ENCODE measurements around the gene TECPR1. TPM values are rescaled to one million over a fixed set of nuclear protein-coding genes. Genes with fewer than 3 reads are reported as not detected.

TECPR1 gene
- total RNA-seq, 1 donor from 2014 or later, result 39.9 TPM

GRCh38 chr7:98295467-98296192 lies 43.6 kb upstream of the TECPR1 start:
- peak overlapping the region; percentile 39 for H3K27ac Mint-ChIP-seq
- no peak overlapping the region for H3K4me3 Mint-ChIP-seq
- H3K9me3 Mint-ChIP-seq, result no peaks in the 10 kb centered on the region
- DNase-seq (ENCODE audit: extremely low spot score, unreplicated experiment), result no peak
- H3K36me3 Mint-ChIP-seq, result no peaks in the 10 kb centered on the region
- no peaks in the 10 kb centered on the region for H3K4me1 Mint-ChIP-seq (ENCODE audit: unreplicated experiment)
- H3K27me3 Mint-ChIP-seq, result no peaks in the 10 kb centered on the region
- no peak for TF ChIP-seq CTCF (conservative IDR thresholded peaks at IDR 0.05)

- H3K4me3 Mint-ChIP-seq, result no peak overlapping the region
- no peak for DNase-seq (ENCODE audit: extremely low spot score, unreplicated experiment)
- no peaks in the 10 kb centered on the region for H3K27me3 Mint-ChIP-seq
- H3K36me3 Mint-ChIP-seq, result no peaks in the 10 kb centered on the region
- no peaks in the 10 kb centered on the region for H3K4me1 Mint-ChIP-seq (ENCODE audit: unreplicated experiment)
- H3K9me3 Mint-ChIP-seq, result no peaks in the 10 kb centered on the region
- TF ChIP-seq CTCF (conservative IDR thresholded peaks at IDR 0.05), result peak; percentile 85
- peak overlapping the region; percentile 37 for H3K27ac Mint-ChIP-seq
Measured at GRCh38 chr7:98294798-98295382, 42.9 kb upstream of the TECPR1 start.

GRCh38 chr7:98294326-98294725 lies 42.3 kb upstream of the TECPR1 start:
- Mint-ChIP-seq H3K4me1 (ENCODE audit: unreplicated experiment) (no peaks in the 10 kb centered on the region), H3K27ac (peak overlapping the region; percentile 37), H3K4me3 (no peak overlapping the region)

GRCh38 chr7:98293746-98294145 lies 41.7 kb upstream of the TECPR1 start:
- Mint-ChIP-seq H3K4me3 (no peak overlapping the region), H3K27ac (no peak overlapping the region), H3K4me1 (ENCODE audit: unreplicated experiment) (no peaks in the 10 kb centered on the region), H3K9me3 (no peaks in the 10 kb centered on the region), H3K27me3 (no peaks in the 10 kb centered on the region), H3K36me3 (no peaks in the 10 kb centered on the region)
- TF ChIP-seq CTCF (conservative IDR thresholded peaks at IDR 0.05), result no peak
- DNase-seq (ENCODE audit: extremely low spot score, unreplicated experiment), result no peak

More at GRCh38 chr7:98294326-98294725, 42.3 kb upstream of the TECPR1 start:
- Mint-ChIP-seq H3K36me3 (no peaks in the 10 kb centered on the region), H3K9me3 (no peaks in the 10 kb centered on the region), H3K27me3 (no peaks in the 10 kb centered on the region)
- no peak for TF ChIP-seq CTCF (conservative IDR thresholded peaks at IDR 0.05)
- DNase-seq (ENCODE audit: extremely low spot score, unreplicated experiment), result no peak

GRCh38 chr7:98293265-98293664 lies 41.2 kb upstream of the TECPR1 start:
- no peak for DNase-seq (ENCODE audit: extremely low spot score, unreplicated experiment)
- Mint-ChIP-seq H3K9me3 (no peaks in the 10 kb centered on the region), H3K27ac (no peak overlapping the region), H3K4me3 (no peak overlapping the region), H3K36me3 (no peaks in the 10 kb centered on the region), H3K4me1 (ENCODE audit: unreplicated experiment) (no peaks in the 10 kb centered on the region), H3K27me3 (no peaks in the 10 kb centered on the region)
- no peak for TF ChIP-seq CTCF (conservative IDR thresholded peaks at IDR 0.05)

Measured in type B pancreatic cell (in vitro differentiated cells).